Measurements from ENCODE around the gene C9orf72.

DNA sequence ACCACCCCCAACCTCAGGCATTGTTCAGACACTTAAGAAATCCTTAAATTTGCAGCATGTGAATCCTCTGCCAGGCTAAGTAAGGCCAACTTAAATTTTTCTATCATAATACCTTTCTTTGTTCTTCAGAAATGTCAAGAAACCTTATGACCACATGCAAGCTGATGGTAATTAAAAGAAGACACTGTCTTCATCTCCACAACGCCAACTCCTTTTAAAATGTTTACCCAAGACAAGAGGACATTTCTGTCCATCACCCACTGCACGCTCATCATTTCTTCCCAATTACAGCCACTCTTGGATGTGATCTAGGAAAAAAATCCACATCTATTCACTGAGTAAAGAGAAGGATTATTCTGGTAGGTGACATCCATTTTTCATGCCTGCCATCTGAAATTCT, 55.3 kb downstream of the C9orf72 start:
- TF ChIP-seq, protein P1, sequence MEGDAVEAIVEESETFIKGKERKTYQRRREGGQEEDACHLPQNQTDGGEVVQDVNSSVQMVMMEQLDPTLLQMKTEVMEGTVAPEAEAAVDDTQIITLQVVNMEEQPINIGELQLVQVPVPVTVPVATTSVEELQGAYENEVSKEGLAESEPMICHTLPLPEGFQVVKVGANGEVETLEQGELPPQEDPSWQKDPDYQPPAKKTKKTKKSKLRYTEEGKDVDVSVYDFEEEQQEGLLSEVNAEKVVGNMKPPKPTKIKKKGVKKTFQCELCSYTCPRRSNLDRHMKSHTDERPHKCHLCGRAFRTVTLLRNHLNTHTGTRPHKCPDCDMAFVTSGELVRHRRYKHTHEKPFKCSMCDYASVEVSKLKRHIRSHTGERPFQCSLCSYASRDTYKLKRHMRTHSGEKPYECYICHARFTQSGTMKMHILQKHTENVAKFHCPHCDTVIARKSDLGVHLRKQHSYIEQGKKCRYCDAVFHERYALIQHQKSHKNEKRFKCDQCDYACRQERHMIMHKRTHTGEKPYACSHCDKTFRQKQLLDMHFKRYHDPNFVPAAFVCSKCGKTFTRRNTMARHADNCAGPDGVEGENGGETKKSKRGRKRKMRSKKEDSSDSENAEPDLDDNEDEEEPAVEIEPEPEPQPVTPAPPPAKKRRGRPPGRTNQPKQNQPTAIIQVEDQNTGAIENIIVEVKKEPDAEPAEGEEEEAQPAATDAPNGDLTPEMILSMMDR (IDR thresholded peaks at IDR 0.05 in 2 of 3, conservative IDR thresholded peaks at IDR 0.05 in 1 of 3; ENCODE audit: insufficient read depth in 2 of 3, low read depth in 1 of 3, low read length in 3 of 3): no peak
- TF ChIP-seq EZH2 (IDR thresholded peaks at IDR 0.05; ENCODE audit: borderline replicate concordance, low read depth, low read length): no peak
- no peak for TF ChIP-seq TEAD2 (tag; IDR thresholded peaks at IDR 0.05)
- no peak for TF ChIP-seq GABPA (tag; conservative IDR thresholded peaks at IDR 0.05; ENCODE audit: low read depth)
- TF ChIP-seq ZNF830 (CRISPR knock-in tag; IDR thresholded peaks at IDR 0.05): no peak
- no peak for TF ChIP-seq ZNF311 (CRISPR knock-in tag; IDR thresholded peaks at IDR 0.05)
- no peak for TF ChIP-seq EP300 (IDR thresholded peaks at IDR 0.05; ENCODE audit: low read length)
- TF ChIP-seq U2AF2 (optimal IDR thresholded peaks at IDR 0.05; ENCODE audit: low read depth, low read length): no peak
- TF ChIP-seq CEBPB (tag; IDR thresholded peaks at IDR 0.05): no peak

Data from K562 (cell line).